ENCODE measurements around the gene ZNF700.
"Not testable (repeated sequence)": the region's sequence is repeated elsewhere in the genome, so short reads cannot be mapped to it uniquely, and the experiment has no call there.

ZNF700 gene

DNA sequence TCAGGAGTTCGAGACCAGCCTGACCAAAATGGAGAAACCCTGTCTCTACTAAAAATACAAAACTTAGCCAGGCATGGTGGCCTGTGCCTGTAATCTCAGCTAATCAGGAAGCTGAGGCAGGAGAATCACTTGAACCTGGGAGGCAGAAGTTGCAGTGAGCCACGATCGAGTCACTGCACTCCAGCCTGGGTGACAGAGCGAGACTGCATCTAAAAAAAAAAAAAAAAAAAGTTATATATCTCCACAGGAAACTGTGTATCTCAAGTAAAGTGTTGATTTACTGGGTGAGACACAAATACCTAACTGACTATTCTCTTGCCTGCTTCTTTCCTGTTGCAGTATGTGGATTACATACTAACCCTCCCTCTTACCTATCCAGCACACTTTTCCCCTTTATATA, 67.0 kb downstream of the ZNF700 start:
- not testable (repeated sequence) for DNase-seq

DNA sequence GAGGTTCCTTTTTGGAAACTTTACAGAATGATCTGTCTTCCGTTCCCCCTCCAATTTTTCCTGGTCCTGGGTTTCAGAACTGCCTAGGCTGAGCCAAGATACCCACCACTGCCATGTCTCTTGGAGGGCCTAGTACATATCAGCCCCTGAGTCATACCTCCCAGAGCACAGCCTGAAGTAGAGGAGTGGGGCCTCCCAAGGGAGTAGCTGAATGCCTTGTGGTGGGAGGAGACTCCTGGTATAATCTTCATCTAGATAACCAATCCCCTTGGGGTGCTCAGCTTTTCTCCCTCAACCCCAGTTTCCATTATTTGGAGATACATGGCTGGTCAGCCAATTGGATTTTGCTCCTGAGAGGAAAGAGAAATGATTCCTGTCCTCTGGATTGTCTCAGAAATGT, 70.3 kb downstream of the ZNF700 start:
- no peak for DNase-seq
